Epithelial cell of prostate (primary cell): Measurements from ENCODE around the gene LHX3.

Experiments
- DNase-seq: peaks from one replicate; pipeline ENCODE4 v3.0.0-alpha.2; 2011; ENCODE audit warnings: low read depth, low spot score
- H3K27ac ChIP-seq: fragments of 450-650 bp; 2 replicates; pipeline ENCODE4 v1.5.1; 2017; ENCODE audit warnings: mild to moderate bottlenecking

The LHX3 gene

GRCh38 chr9:136211006-136211405 lies 6.1 kb upstream of the LHX3 start:
- no peak overlapping the region for H3K27ac ChIP-seq
- no peak for DNase-seq

GRCh38 chr9:136210276-136210675 lies 5.3 kb upstream of the LHX3 start:
- H3K27ac ChIP-seq = no peak overlapping the region
- DNase-seq = no peak

- no peak overlapping the region for H3K27ac ChIP-seq
- DNase-seq = no peak
Observed at GRCh38 chr9:136209786-136210185, 4.9 kb upstream of the LHX3 start.

- no peak overlapping the region for H3K27ac ChIP-seq
- DNase-seq = no peak
Observed at GRCh38 chr9:136209232-136209631, 4.3 kb upstream of the LHX3 start.

GRCh38 chr9:136208675-136209074 lies 3.7 kb upstream of the LHX3 start:
- no peak for DNase-seq
- H3K27ac ChIP-seq = no peak overlapping the region

- no peak for DNase-seq
- no peak overlapping the region for H3K27ac ChIP-seq
Observed at GRCh38 chr9:136207616-136208015, 2.7 kb upstream of the LHX3 start.

- DNase-seq = no peak
- no peak overlapping the region for H3K27ac ChIP-seq
Observed at GRCh38 chr9:136206602-136207275, 1.8 kb upstream of the LHX3 start.

- no peak for DNase-seq
- H3K27ac ChIP-seq = no peak overlapping the region
Observed at GRCh38 chr9:136205707-136205992, 722 bp upstream of the LHX3 start.

- DNase-seq = no peak
Observed at GRCh38 chr9:136204145-136204805, 653 bp downstream of the LHX3 start.

GRCh38 chr9:136203408-136204144 lies 1.4 kb downstream of the LHX3 start:
- H3K27ac ChIP-seq = no peak overlapping the region
- DNase-seq = no peak

More at GRCh38 chr9:136204145-136204805, 653 bp downstream of the LHX3 start:
- H3K27ac ChIP-seq = no peak overlapping the region

GRCh38 chr9:136202454-136203407 lies 2.2 kb downstream of the LHX3 start:
- no peak for DNase-seq

GRCh38 chr9:136201609-136202453 lies 3.1 kb downstream of the LHX3 start:
- DNase-seq = no peak
- H3K27ac ChIP-seq = no peak overlapping the region

More at GRCh38 chr9:136202454-136203407, 2.2 kb downstream of the LHX3 start:
- H3K27ac ChIP-seq = no peak overlapping the region

GRCh38 chr9:136201174-136201573 lies 3.8 kb downstream of the LHX3 start:
- H3K27ac ChIP-seq = no peak overlapping the region
- DNase-seq = no peak

GRCh38 chr9:136200424-136200823 lies 4.5 kb downstream of the LHX3 start:
- DNase-seq = no peak
- H3K27ac ChIP-seq = no peak overlapping the region

GRCh38 chr9:136199391-136200288 lies 5.3 kb downstream of the LHX3 start:
- DNase-seq = no peak
- H3K27ac ChIP-seq = no peak overlapping the region

GRCh38 chr9:136198605-136199083 lies 6.3 kb downstream of the LHX3 start:
- H3K27ac ChIP-seq = no peak overlapping the region
- DNase-seq = no peak

- H3K27ac ChIP-seq = no peak overlapping the region
- no peak for DNase-seq
Observed at GRCh38 chr9:136197930-136198604, 6.9 kb downstream of the LHX3 start.
